ENCODE measurements around the gene WRAP53.

The WRAP53 gene

GRCh38 chr17:7745748-7746470 is 57.6 kb downstream of the WRAP53 start:
- DNase-seq (ENCODE audit: low read depth), result peak; percentile 48

GRCh38 chr17:7747635-7748071 is 59.4 kb downstream of the WRAP53 start:
- DNase-seq (ENCODE audit: low read depth), result no peak

- no peak for DNase-seq (ENCODE audit: low read depth)
Measured at GRCh38 chr17:7748076-7748775, 59.9 kb downstream of the WRAP53 start.

GRCh38 chr17:7750321-7750821 is 62.1 kb downstream of the WRAP53 start:
- peak; percentile 64 for DNase-seq (ENCODE audit: low read depth)

All from non-pigmented ciliary epithelial cell (primary cell).